HG03571 (cell line): Measurements from ENCODE around the gene ETDB.
A peak's percentile ranks its signal among the peaks of the same experiment; 100 is the strongest.
"Not testable (repeated sequence)": the region's sequence is repeated elsewhere in the genome, so short reads cannot be mapped to it uniquely, and the experiment has no call there.

Experiments used
- ATAC-seq: cut with Tn5 transposase; IDR thresholded peaks from one replicate; pipeline ENCODE4 v1.9.1; 2021; ENCODE audit not compliant: unreplicated experiment

Gene ETDB

GRCh38 chrX:135120056-135120576 lies at the start of gene ETDB:
TSS of gene ETDB (minus strand) at chrX:135120526. CDS start at chrX:135119261, 1,265 bp downstream.
- ATAC-seq = not testable (repeated sequence)

- not testable (repeated sequence) for ATAC-seq
Observed at GRCh38 chrX:135169534-135169933, 49.2 kb upstream of the ETDB start.

- no peak for ATAC-seq
Observed at GRCh38 chrX:135168486-135168885, 48.2 kb upstream of the ETDB start.

GRCh38 chrX:135154688-135155087 lies 34.4 kb upstream of the ETDB start:
- ATAC-seq = not testable (repeated sequence)

GRCh38 chrX:135126145-135126544 lies 5.8 kb upstream of the ETDB start:
- ATAC-seq = not testable (repeated sequence)

GRCh38 chrX:135116064-135116463 lies 4.3 kb downstream of the ETDB start:
- not testable (repeated sequence) for ATAC-seq

GRCh38 chrX:135114392-135114791 lies 5.9 kb downstream of the ETDB start:
- ATAC-seq = peak; percentile 79

- no peak for ATAC-seq
Observed at GRCh38 chrX:135112743-135113142, 7.6 kb downstream of the ETDB start.

- no peak for ATAC-seq
Observed at GRCh38 chrX:135112096-135112729, 8.1 kb downstream of the ETDB start.

GRCh38 chrX:135109554-135109953 lies 10.8 kb downstream of the ETDB start:
- ATAC-seq = no peak

GRCh38 chrX:135099493-135099783 lies 20.9 kb downstream of the ETDB start:
- ATAC-seq = no peak

- not testable (repeated sequence) for ATAC-seq
Observed at GRCh38 chrX:135097196-135097744, 23.1 kb downstream of the ETDB start.

GRCh38 chrX:135095715-135096114 lies 24.6 kb downstream of the ETDB start:
- no peak for ATAC-seq

- no peak for ATAC-seq
Observed at GRCh38 chrX:135094726-135095125, 25.6 kb downstream of the ETDB start.

- no peak for ATAC-seq
Observed at GRCh38 chrX:135089126-135089525, 31.2 kb downstream of the ETDB start.

- ATAC-seq = no peak
Observed at GRCh38 chrX:135087867-135088266, 32.5 kb downstream of the ETDB start.

- ATAC-seq = peak; percentile 53
Observed at GRCh38 chrX:135086197-135086854, 34.0 kb downstream of the ETDB start.

GRCh38 chrX:135081693-135082404 lies 38.5 kb downstream of the ETDB start:
- no peak for ATAC-seq
